ENCODE measurements around the gene SLC12A4.

Gene SLC12A4

GRCh38 chr16:67935402-67936123, 32.9 kb downstream of the SLC12A4 start:
- Histone ChIP-seq H3K27me3 (ENCODE audit: control insufficient read depth in 5 of 5, insufficient read depth in 4 of 5, low read length in 5 of 5) (no peaks in the 10 kb centered on the region), H3K36me3 (ENCODE audit: control insufficient read depth in 5 of 5, insufficient read depth in 5 of 5, low read length in 5 of 5) (peaks cover 0 to 49% (median 28%) of the 10 kb centered on the region in 5 donors), H3K4me3 (ENCODE audit: low read depth in 1 of 5, low read length in 5 of 5) (peak overlapping the region; percentile 80 to 95 (median 91)), H3K9ac (ENCODE audit: low read length in 5 of 5) (peak overlapping the region; percentile 81 to 90 (median 88)), H3K9me3 (ENCODE audit: control insufficient read depth in 5 of 5, low read length in 5 of 5) (no peaks in the 10 kb centered on the region), H3K27ac (ENCODE audit: low read depth, low read length) (peak overlapping the region; percentile 89), H3K4me1 (ENCODE audit: control insufficient read depth in 5 of 5, insufficient read depth in 5 of 5, low read length in 5 of 5) (peaks cover 5 to 36% (median 27%) of the 10 kb centered on the region in 5 donors)

- Histone ChIP-seq H3K27me3 (ENCODE audit: control insufficient read depth in 5 of 5, insufficient read depth in 4 of 5, low read length in 5 of 5) (no peaks in the 10 kb centered on the region), H3K4me3 (ENCODE audit: low read depth in 1 of 5, low read length in 5 of 5) (peak overlapping the region; percentile 80 to 95 (median 91)), H3K9me3 (ENCODE audit: control insufficient read depth in 5 of 5, low read length in 5 of 5) (no peaks in the 10 kb centered on the region), H3K9ac (ENCODE audit: low read length in 5 of 5) (peak overlapping the region in 3 of 5 donors; percentile 26 to 89 (median 88)), H3K36me3 (ENCODE audit: control insufficient read depth in 5 of 5, insufficient read depth in 5 of 5, low read length in 5 of 5) (peaks cover 0 to 50% (median 28%) of the 10 kb centered on the region in 5 donors), H3K4me1 (ENCODE audit: control insufficient read depth in 5 of 5, insufficient read depth in 5 of 5, low read length in 5 of 5) (peaks cover 5 to 36% (median 27%) of the 10 kb centered on the region in 5 donors), H3K27ac (ENCODE audit: low read depth, low read length) (peak overlapping the region; percentile 89)
Observed at GRCh38 chr16:67935101-67935401, 33.4 kb downstream of the SLC12A4 start.

- no peaks in the 10 kb centered on the region for H3K27me3 ChIP-seq (ENCODE audit: control insufficient read depth in 5 of 5, insufficient read depth in 4 of 5, low read length in 5 of 5)
- peak overlapping the region; percentile 80 to 95 (median 91) for H3K4me3 ChIP-seq (ENCODE audit: low read depth in 1 of 5, low read length in 5 of 5)
- H3K4me1 ChIP-seq (ENCODE audit: control insufficient read depth in 5 of 5, insufficient read depth in 5 of 5, low read length in 5 of 5) = peaks cover 5 to 36% (median 27%) of the 10 kb centered on the region in 5 donors
- peak overlapping the region; percentile 89 for H3K27ac ChIP-seq (ENCODE audit: low read depth, low read length)
- peaks cover 0 to 50% (median 27%) of the 10 kb centered on the region in 5 donors for H3K36me3 ChIP-seq (ENCODE audit: control insufficient read depth in 5 of 5, insufficient read depth in 5 of 5, low read length in 5 of 5)
- H3K9me3 ChIP-seq (ENCODE audit: control insufficient read depth in 5 of 5, low read length in 5 of 5) = no peaks in the 10 kb centered on the region
- H3K9ac ChIP-seq (ENCODE audit: low read length in 5 of 5) = peak overlapping the region in 2 of 5 donors; percentile 2 to 88
Observed at GRCh38 chr16:67934306-67935100, 33.9 kb downstream of the SLC12A4 start.

- H3K27ac ChIP-seq (ENCODE audit: low read depth, low read length) = no peak overlapping the region
- H3K9me3 ChIP-seq (ENCODE audit: control insufficient read depth in 5 of 5, low read length in 5 of 5) = no peaks in the 10 kb centered on the region
- H3K4me3 ChIP-seq (ENCODE audit: low read depth in 1 of 5, low read length in 5 of 5) = no peak overlapping the region
- H3K9ac ChIP-seq (ENCODE audit: low read length in 5 of 5) = no peak overlapping the region
- peaks cover 5 to 36% (median 27%) of the 10 kb centered on the region in 5 donors for H3K4me1 ChIP-seq (ENCODE audit: control insufficient read depth in 5 of 5, insufficient read depth in 5 of 5, low read length in 5 of 5)
- H3K27me3 ChIP-seq (ENCODE audit: control insufficient read depth in 5 of 5, insufficient read depth in 4 of 5, low read length in 5 of 5) = no peaks in the 10 kb centered on the region
- H3K36me3 ChIP-seq (ENCODE audit: control insufficient read depth in 5 of 5, insufficient read depth in 5 of 5, low read length in 5 of 5) = peaks cover 0 to 54% (median 29%) of the 10 kb centered on the region in 5 donors
Observed at GRCh38 chr16:67933805-67934204, 34.6 kb downstream of the SLC12A4 start.

GRCh38 chr16:67932462-67932840, 36.0 kb downstream of the SLC12A4 start:
- Histone ChIP-seq H3K27me3 (ENCODE audit: control insufficient read depth in 5 of 5, insufficient read depth in 4 of 5, low read length in 5 of 5) (no peaks in the 10 kb centered on the region), H3K27ac (ENCODE audit: low read depth, low read length) (no peak overlapping the region), H3K9me3 (ENCODE audit: control insufficient read depth in 5 of 5, low read length in 5 of 5) (no peaks in the 10 kb centered on the region), H3K9ac (ENCODE audit: low read length in 5 of 5) (no peak overlapping the region), H3K36me3 (ENCODE audit: control insufficient read depth in 5 of 5, insufficient read depth in 5 of 5, low read length in 5 of 5) (peaks cover 0 to 67% (median 40%) of the 10 kb centered on the region in 5 donors), H3K4me1 (ENCODE audit: control insufficient read depth in 5 of 5, insufficient read depth in 5 of 5, low read length in 5 of 5) (peaks cover 5 to 34% (median 26%) of the 10 kb centered on the region in 5 donors), H3K4me3 (ENCODE audit: low read depth in 1 of 5, low read length in 5 of 5) (no peak overlapping the region)

- no peaks in the 10 kb centered on the region for H3K27me3 ChIP-seq (ENCODE audit: control insufficient read depth in 5 of 5, insufficient read depth in 4 of 5, low read length in 5 of 5)
- no peak within 1 kb of the TSS for H3K4me3 ChIP-seq (ENCODE audit: low read depth in 1 of 5, low read length in 5 of 5)
- H3K9me3 ChIP-seq (ENCODE audit: control insufficient read depth in 5 of 5, low read length in 5 of 5) = no peaks in the 10 kb centered on the region
- H3K4me1 ChIP-seq (ENCODE audit: control insufficient read depth in 5 of 5, insufficient read depth in 5 of 5, low read length in 5 of 5) = peaks cover 5 to 31% (median 22%) of the 10 kb centered on the region in 5 donors
- peaks cover 0 to 72% (median 44%) of the 10 kb centered on the region in 5 donors for H3K36me3 ChIP-seq (ENCODE audit: control insufficient read depth in 5 of 5, insufficient read depth in 5 of 5, low read length in 5 of 5)
- H3K27ac ChIP-seq (ENCODE audit: low read depth, low read length) = no peak within 1 kb of the TSS
- no peak within 1 kb of the TSS for H3K9ac ChIP-seq (ENCODE audit: low read length in 5 of 5)
Observed at GRCh38 chr16:67931712-67932461, 36.5 kb downstream of the SLC12A4 start, which contains the start of gene CTRL. Gene CTRL (minus strand): TSS chr16:67931862. CDS start chr16:67931852, 10 bp downstream.

- H3K4me1 ChIP-seq (ENCODE audit: control insufficient read depth in 5 of 5, insufficient read depth in 5 of 5, low read length in 5 of 5) = peaks cover 13 to 31% (median 31%) of the 10 kb centered on the region in 5 donors
- H3K36me3 ChIP-seq (ENCODE audit: control insufficient read depth in 5 of 5, insufficient read depth in 5 of 5, low read length in 5 of 5) = peaks cover 0 to 72% (median 44%) of the 10 kb centered on the region in 5 donors
Observed at GRCh38 chr16:67930678-67931211, 37.7 kb downstream of the SLC12A4 start.

GRCh38 chr16:67930191-67930590, 38.2 kb downstream of the SLC12A4 start:
- H3K9ac ChIP-seq (ENCODE audit: low read length in 5 of 5) = no peak overlapping the region
- H3K4me1 ChIP-seq (ENCODE audit: control insufficient read depth in 5 of 5, insufficient read depth in 5 of 5, low read length in 5 of 5) = peaks cover 9 to 31% (median 30%) of the 10 kb centered on the region in 5 donors
- H3K27ac ChIP-seq (ENCODE audit: low read depth, low read length) = no peak overlapping the region
- no peaks in the 10 kb centered on the region for H3K9me3 ChIP-seq (ENCODE audit: control insufficient read depth in 5 of 5, low read length in 5 of 5)
- H3K4me3 ChIP-seq (ENCODE audit: low read depth in 1 of 5, low read length in 5 of 5) = no peak overlapping the region
- no peaks in the 10 kb centered on the region for H3K27me3 ChIP-seq (ENCODE audit: control insufficient read depth in 5 of 5, insufficient read depth in 4 of 5, low read length in 5 of 5)
- H3K36me3 ChIP-seq (ENCODE audit: control insufficient read depth in 5 of 5, insufficient read depth in 5 of 5, low read length in 5 of 5) = peaks cover 0 to 72% (median 44%) of the 10 kb centered on the region in 5 donors

More at GRCh38 chr16:67930678-67931211, 37.7 kb downstream of the SLC12A4 start:
- no peak overlapping the region for H3K27ac ChIP-seq (ENCODE audit: low read depth, low read length)
- no peak overlapping the region for H3K4me3 ChIP-seq (ENCODE audit: low read depth in 1 of 5, low read length in 5 of 5)
- no peak overlapping the region for H3K9ac ChIP-seq (ENCODE audit: low read length in 5 of 5)
- no peaks in the 10 kb centered on the region for H3K27me3 ChIP-seq (ENCODE audit: control insufficient read depth in 5 of 5, insufficient read depth in 4 of 5, low read length in 5 of 5)
- H3K9me3 ChIP-seq (ENCODE audit: control insufficient read depth in 5 of 5, low read length in 5 of 5) = no peaks in the 10 kb centered on the region

- H3K9ac ChIP-seq (ENCODE audit: low read length in 5 of 5) = no peak overlapping the region
- H3K36me3 ChIP-seq (ENCODE audit: control insufficient read depth in 5 of 5, insufficient read depth in 5 of 5, low read length in 5 of 5) = peaks cover 0 to 63% (median 38%) of the 10 kb centered on the region in 5 donors
Observed at GRCh38 chr16:67928561-67929364, 39.7 kb downstream of the SLC12A4 start.

More at GRCh38 chr16:67928561-67929364, 39.7 kb downstream of the SLC12A4 start:
- Histone ChIP-seq H3K4me1 (ENCODE audit: control insufficient read depth in 5 of 5, insufficient read depth in 5 of 5, low read length in 5 of 5) (peaks cover 7 to 25% (median 23%) of the 10 kb centered on the region in 5 donors), H3K27me3 (ENCODE audit: control insufficient read depth in 5 of 5, insufficient read depth in 4 of 5, low read length in 5 of 5) (no peaks in the 10 kb centered on the region), H3K4me3 (ENCODE audit: low read depth in 1 of 5, low read length in 5 of 5) (no peak overlapping the region), H3K9me3 (ENCODE audit: control insufficient read depth in 5 of 5, low read length in 5 of 5) (no peaks in the 10 kb centered on the region), H3K27ac (ENCODE audit: low read depth, low read length) (no peak overlapping the region)
